22Rv1 (cell line): ENCODE measurements around the gene ASTN2.

Source experiments
- ZFX ChIP-seq: fragments of 450-650 bp; IDR thresholded peaks from 2 replicates; pipeline ENCODE4 v1.6.1; 2017; ENCODE audit warnings: antibody characterized with exemption, borderline replicate concordance
- TF ChIP-seq, protein P1 (sequence below): fragments of 450-650 bp; IDR thresholded peaks from 2 replicates; pipeline ENCODE4 v1.5.1; 2017; ENCODE audit warnings: mild to moderate bottlenecking

DNA sequence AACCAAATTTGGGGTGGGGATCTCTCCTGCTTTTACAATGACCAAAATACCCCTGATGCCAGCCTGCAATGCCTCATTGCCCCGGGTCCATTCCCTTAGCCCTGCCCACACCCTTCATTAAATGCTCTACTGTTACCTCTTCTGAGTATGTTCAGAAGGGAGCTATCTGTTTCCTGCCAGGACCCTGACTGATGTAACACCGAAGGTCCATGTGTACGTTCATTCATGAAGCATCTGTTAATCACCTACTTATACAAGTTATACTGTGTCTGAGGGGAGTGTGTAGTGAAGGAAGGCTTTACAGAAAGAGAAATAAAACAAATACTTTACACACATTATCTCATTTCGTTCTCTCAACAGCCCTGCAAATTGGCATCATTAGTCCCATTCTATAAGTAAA lies 51.9 kb downstream of the ASTN2 start:
- TF ChIP-seq, protein P1, sequence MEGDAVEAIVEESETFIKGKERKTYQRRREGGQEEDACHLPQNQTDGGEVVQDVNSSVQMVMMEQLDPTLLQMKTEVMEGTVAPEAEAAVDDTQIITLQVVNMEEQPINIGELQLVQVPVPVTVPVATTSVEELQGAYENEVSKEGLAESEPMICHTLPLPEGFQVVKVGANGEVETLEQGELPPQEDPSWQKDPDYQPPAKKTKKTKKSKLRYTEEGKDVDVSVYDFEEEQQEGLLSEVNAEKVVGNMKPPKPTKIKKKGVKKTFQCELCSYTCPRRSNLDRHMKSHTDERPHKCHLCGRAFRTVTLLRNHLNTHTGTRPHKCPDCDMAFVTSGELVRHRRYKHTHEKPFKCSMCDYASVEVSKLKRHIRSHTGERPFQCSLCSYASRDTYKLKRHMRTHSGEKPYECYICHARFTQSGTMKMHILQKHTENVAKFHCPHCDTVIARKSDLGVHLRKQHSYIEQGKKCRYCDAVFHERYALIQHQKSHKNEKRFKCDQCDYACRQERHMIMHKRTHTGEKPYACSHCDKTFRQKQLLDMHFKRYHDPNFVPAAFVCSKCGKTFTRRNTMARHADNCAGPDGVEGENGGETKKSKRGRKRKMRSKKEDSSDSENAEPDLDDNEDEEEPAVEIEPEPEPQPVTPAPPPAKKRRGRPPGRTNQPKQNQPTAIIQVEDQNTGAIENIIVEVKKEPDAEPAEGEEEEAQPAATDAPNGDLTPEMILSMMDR: no peak
- no peak for TF ChIP-seq ZFX
